ENCODE results near the gene STARD8. TPM values are rescaled to one million over a fixed set of nuclear protein-coding genes. Genes with fewer than 3 reads are reported as not detected.

Gene STARD8
- total RNA-seq, 1 donor: 1.4 TPM

DNA sequence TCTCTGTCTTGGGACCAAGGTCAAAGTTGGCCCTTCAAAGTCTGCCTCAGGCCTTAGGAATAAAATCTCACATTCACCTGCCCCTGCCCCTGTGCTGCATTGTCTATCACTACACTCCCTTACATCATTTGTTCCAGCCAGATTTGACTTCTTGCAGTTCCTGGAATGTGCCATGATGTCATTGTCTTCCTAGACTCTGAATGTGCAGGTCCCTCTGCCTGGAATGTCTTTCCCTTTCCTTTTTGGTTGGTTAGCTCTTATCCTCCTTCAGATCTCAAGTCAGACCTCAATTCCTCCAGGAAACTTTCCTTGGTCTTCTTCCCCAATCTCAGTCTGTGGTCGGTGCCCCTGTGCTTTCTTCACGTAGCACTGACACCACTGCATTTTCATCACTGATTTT is 113.6 kb downstream of the STARD8 start:
- no peaks in the 10 kb centered on the region for H3K79me2 ChIP-seq (ENCODE audit: insufficient read depth, low read length)
- H3K36me3 ChIP-seq (ENCODE audit: insufficient read depth, low read length): no peaks in the 10 kb centered on the region
- H3K27ac ChIP-seq (ENCODE audit: low read depth, low read length): no peak overlapping the region
- H4K20me1 ChIP-seq (ENCODE audit: insufficient read depth, low read length): peaks cover 6% of the 10 kb centered on the region
- TF ChIP-seq, protein P1, sequence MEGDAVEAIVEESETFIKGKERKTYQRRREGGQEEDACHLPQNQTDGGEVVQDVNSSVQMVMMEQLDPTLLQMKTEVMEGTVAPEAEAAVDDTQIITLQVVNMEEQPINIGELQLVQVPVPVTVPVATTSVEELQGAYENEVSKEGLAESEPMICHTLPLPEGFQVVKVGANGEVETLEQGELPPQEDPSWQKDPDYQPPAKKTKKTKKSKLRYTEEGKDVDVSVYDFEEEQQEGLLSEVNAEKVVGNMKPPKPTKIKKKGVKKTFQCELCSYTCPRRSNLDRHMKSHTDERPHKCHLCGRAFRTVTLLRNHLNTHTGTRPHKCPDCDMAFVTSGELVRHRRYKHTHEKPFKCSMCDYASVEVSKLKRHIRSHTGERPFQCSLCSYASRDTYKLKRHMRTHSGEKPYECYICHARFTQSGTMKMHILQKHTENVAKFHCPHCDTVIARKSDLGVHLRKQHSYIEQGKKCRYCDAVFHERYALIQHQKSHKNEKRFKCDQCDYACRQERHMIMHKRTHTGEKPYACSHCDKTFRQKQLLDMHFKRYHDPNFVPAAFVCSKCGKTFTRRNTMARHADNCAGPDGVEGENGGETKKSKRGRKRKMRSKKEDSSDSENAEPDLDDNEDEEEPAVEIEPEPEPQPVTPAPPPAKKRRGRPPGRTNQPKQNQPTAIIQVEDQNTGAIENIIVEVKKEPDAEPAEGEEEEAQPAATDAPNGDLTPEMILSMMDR (IDR thresholded peaks at IDR 0.05; ENCODE audit: extremely low read depth, low read depth, low read length): no peak
- no peak overlapping the region for H2AFZ ChIP-seq (ENCODE audit: low read length)
- peaks cover 53% of the 10 kb centered on the region for H3K27me3 ChIP-seq (ENCODE audit: insufficient read depth, low read length)
- no peak overlapping the region for H3K4me3 ChIP-seq (ENCODE audit: insufficient read depth, low read length)
- no peak overlapping the region for H3K4me2 ChIP-seq (ENCODE audit: insufficient read depth, low read length)
- H3K9me3 ChIP-seq (ENCODE audit: low read depth, low read length): no peaks in the 10 kb centered on the region
- H3K4me1 ChIP-seq (ENCODE audit: insufficient read depth, low read length): no peaks in the 10 kb centered on the region
- no peak for DNase-seq (ENCODE audit: insufficient read length, low spot score, missing footprints)

DNA sequence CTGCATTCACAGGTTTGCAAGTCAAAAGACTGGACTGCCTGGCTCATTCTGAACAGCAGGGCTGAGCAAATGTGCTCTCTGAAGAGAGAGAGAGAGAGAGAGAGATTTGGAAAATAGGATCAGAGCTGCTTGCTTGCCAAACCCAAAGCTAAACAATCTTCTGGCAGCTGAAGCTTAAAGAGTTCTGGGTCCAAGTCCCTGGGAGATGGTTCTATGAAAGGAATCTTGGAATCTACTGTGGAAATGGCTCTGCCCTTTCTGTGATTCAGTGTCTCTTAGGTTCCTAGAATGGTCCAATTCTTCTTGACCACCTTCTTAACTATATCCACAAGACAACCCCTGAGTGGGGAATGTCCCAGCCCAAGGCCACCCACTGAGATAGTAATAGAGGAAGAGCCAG is 115.3 kb downstream of the STARD8 start:
- Histone ChIP-seq H4K20me1 (ENCODE audit: insufficient read depth, low read length) (peaks cover 6% of the 10 kb centered on the region), H3K27ac (ENCODE audit: low read depth, low read length) (no peak overlapping the region), H2AFZ (ENCODE audit: low read length) (no peak overlapping the region), H3K4me2 (ENCODE audit: insufficient read depth, low read length) (no peak overlapping the region), H3K4me1 (ENCODE audit: insufficient read depth, low read length) (no peaks in the 10 kb centered on the region), H3K36me3 (ENCODE audit: insufficient read depth, low read length) (no peaks in the 10 kb centered on the region), H3K79me2 (ENCODE audit: insufficient read depth, low read length) (no peaks in the 10 kb centered on the region), H3K4me3 (ENCODE audit: insufficient read depth, low read length) (no peak overlapping the region), H3K9me3 (ENCODE audit: low read depth, low read length) (no peaks in the 10 kb centered on the region), H3K27me3 (ENCODE audit: insufficient read depth, low read length) (peaks cover 57% of the 10 kb centered on the region)
- TF ChIP-seq, protein P1 (IDR thresholded peaks at IDR 0.05; ENCODE audit: extremely low read depth, low read depth, low read length): no peak
- DNase-seq (ENCODE audit: insufficient read length, low spot score, missing footprints): no peak

DNA sequence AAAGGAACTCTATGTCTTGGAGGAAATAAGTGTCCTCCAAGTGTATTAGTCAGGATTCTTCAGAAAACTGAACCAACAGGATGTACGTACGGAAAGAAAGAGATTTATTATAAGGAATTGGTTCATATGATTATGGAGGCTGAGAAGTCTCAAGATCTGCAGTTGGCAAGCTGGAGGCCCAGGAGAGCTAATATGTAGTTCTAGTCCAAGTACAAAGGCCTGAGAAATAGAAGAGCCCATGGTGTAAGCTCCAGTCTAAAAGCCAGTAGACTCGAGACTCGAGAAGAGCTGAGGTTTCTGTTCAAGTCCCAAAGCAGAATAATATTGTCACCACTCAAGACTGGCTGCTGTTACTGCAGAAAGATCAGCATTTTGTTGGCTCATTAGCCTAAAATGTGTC is 116.0 kb downstream of the STARD8 start:
- Histone ChIP-seq H3K4me3 (ENCODE audit: insufficient read depth, low read length) (no peak overlapping the region), H3K27ac (ENCODE audit: low read depth, low read length) (no peak overlapping the region), H3K4me2 (ENCODE audit: insufficient read depth, low read length) (no peak overlapping the region), H3K4me1 (ENCODE audit: insufficient read depth, low read length) (no peaks in the 10 kb centered on the region), H3K36me3 (ENCODE audit: insufficient read depth, low read length) (no peaks in the 10 kb centered on the region), H3K27me3 (ENCODE audit: insufficient read depth, low read length) (peaks cover 61% of the 10 kb centered on the region), H3K79me2 (ENCODE audit: insufficient read depth, low read length) (no peaks in the 10 kb centered on the region), H4K20me1 (ENCODE audit: insufficient read depth, low read length) (peaks cover 6% of the 10 kb centered on the region), H2AFZ (ENCODE audit: low read length) (no peak overlapping the region), H3K9me3 (ENCODE audit: low read depth, low read length) (no peaks in the 10 kb centered on the region)
- DNase-seq (ENCODE audit: insufficient read length, low spot score, missing footprints): no peak
- TF ChIP-seq, protein P1 (IDR thresholded peaks at IDR 0.05; ENCODE audit: extremely low read depth, low read depth, low read length): no peak

Small RNA genes lying within 50 kb of the gene (small RNA-seq; reads per million reads assigned to genes)
- not detected for gene COX6CP12

Other genes starting within 250 kb of the STARD8 start
- gene OPHN1, start 214.2 kb upstream of the STARD8 start, total RNA-seq: 6.9 and 7.4 TPM in 2 replicates
- 21.5 and 27.1 TPM in 2 replicates for gene YIPF6, start 148.6 kb upstream of the STARD8 start, total RNA-seq
- gene EFNB1, start 181.4 kb downstream of the STARD8 start, total RNA-seq: 34.7 and 35.7 TPM in 2 replicates

Data from osteoblast (primary cell).